OCI-LY7 (cell line): ENCODE data around the gene KIAA0586. TPM values are rescaled to one million over a fixed set of nuclear protein-coding genes. Genes with fewer than 3 reads are reported as not detected.

Source experiments
- BruUV-seq: library from RNA; stranded (reverse); fragments of 400-500 nt; replicated peaks from 2 replicates; lab custom pipeline; 2021; lab: Mats Ljungman, UMichigan
- CTCF ChIA-PET: fragments of 300-600 bp; sonication (Branson Sonifier 250); formaldehyde crosslinking; loops from one replicate; lab custom pipeline; 2022; ENCODE audit warnings: antibody characterized with exemption; ENCODE audit not compliant: unreplicated experiment; lab: Charles Lee
- POLR2A ChIA-PET: fragments of 300-600 bp; sonication (Branson Sonifier 250); formaldehyde crosslinking; loops from one replicate; lab custom pipeline; 2022; ENCODE audit warnings: antibody characterized with exemption; lab: Charles Lee
- DNase-seq: peaks from one replicate; pipeline ENCODE4 v3.0.0-alpha.2; 2015; ENCODE audit warnings: low spot score
- H2AFZ ChIP-seq: fragments of 200-600 bp; sonication (generic), shearing (Covaris generic); 2 replicates; pipeline ENCODE4 v1.6.1; 2014; ENCODE audit warnings: mild to moderate bottlenecking, antibody characterized with exemption, low read length, moderate library complexity
- H3K27ac ChIP-seq: fragments of 200-600 bp; sonication (generic); 2 replicates; pipeline ENCODE4 v1.5.1; 2014; ENCODE audit warnings: mixed run types, low read depth, mild to moderate bottlenecking, moderate library complexity, low read length, inconsistent platforms; ENCODE audit not compliant: poor library complexity, severe bottlenecking
- H3K36me3 ChIP-seq: fragments of 200-600 bp; sonication (generic); 2 replicates; pipeline ENCODE4 v1.6.1; 2014; ENCODE audit warnings: mild to moderate bottlenecking, antibody characterized with exemption, low read length, moderate library complexity, mixed read lengths; ENCODE audit not compliant: insufficient read depth
- H3K4me1 ChIP-seq: fragments of 200-600 bp; sonication (generic); 2 replicates; pipeline ENCODE4 v1.5.1; 2014; ENCODE audit warnings: mild to moderate bottlenecking, low read length; ENCODE audit not compliant: insufficient read depth, poor library complexity, severe bottlenecking
- H3K4me2 ChIP-seq: fragments of 200-600 bp; sonication (generic); 2 replicates; pipeline ENCODE4 v1.6.1; 2014; ENCODE audit warnings: mild to moderate bottlenecking, low read length
- H3K4me3 ChIP-seq: fragments of 200-600 bp; sonication (generic); 2 replicates; pipeline ENCODE4 v1.5.1; 2014; ENCODE audit warnings: mild to moderate bottlenecking, low read depth, low read length; ENCODE audit not compliant: poor library complexity, severe bottlenecking
- H3K79me2 ChIP-seq: fragments of 200-600 bp; sonication (generic); 2 replicates; pipeline ENCODE4 v1.6.1; 2016; ENCODE audit warnings: low read depth, mild to moderate bottlenecking, low read length, moderate library complexity, mixed read lengths; ENCODE audit not compliant: insufficient read depth
- H3K9me2 ChIP-seq: fragments of 200-600 bp; sonication (generic); 2 replicates; pipeline ENCODE4 v1.6.1; 2016; ENCODE audit warnings: mild to moderate bottlenecking, low read length, mixed read lengths; ENCODE audit not compliant: insufficient read depth
- H3K9me3 ChIP-seq: fragments of 200-600 bp; sonication (generic); 2 replicates; pipeline ENCODE4 v1.6.1; 2014; ENCODE audit warnings: mild to moderate bottlenecking, mixed run types, low read length, mixed read lengths
- H4K20me1 ChIP-seq: fragments of 200-600 bp; sonication (generic); 2 replicates; pipeline ENCODE4 v1.6.1; 2014; ENCODE audit warnings: mild to moderate bottlenecking, antibody characterized with exemption, low read length, moderate library complexity, mixed read lengths; ENCODE audit not compliant: insufficient read depth
- CTCF ChIP-seq: fragments of 200-600 bp; sonication (generic); conservative IDR thresholded peaks from 2 replicates; pipeline ENCODE4 v1.5.1; 2014; ENCODE audit warnings: mild to moderate bottlenecking, antibody characterized with exemption, low read length, moderate library complexity, mixed read lengths
- EZH2phosphoT487 ChIP-seq: fragments of 200-600 bp; sonication (generic); IDR thresholded peaks from 2 replicates; pipeline ENCODE4 v1.6.1; 2018; ENCODE audit warnings: low read depth, borderline replicate concordance, mild to moderate bottlenecking, mixed run types, antibody characterized with exemption, low read length, moderate library complexity, mixed read lengths
- intact Hi-C: fragments of 100-400 bp; cut with micrococcal nuclease; formaldehyde crosslinking; loops from one replicate; pipeline ENCODE4 v1.10.0; 2022; ENCODE audit not compliant: unreplicated experiment
- total RNA-seq, 2 experiments: library from RNA; depleted of rRNA in 1 of 2; stranded (reverse); fragments of >200 nt in 1 of 2; shearing (Covaris generic) in 1 of 2; gene quantifications; 2 replicates each; pipeline ENCODE4 v1.2.3, GENCODE V29; 2014 to 2022

KIAA0586 gene
- total RNA-seq, 2 experiments from 2014 or later, result 20.5 to 41.7 TPM

GRCh38 chr14:58444627-58445026 is 17.1 kb downstream of the KIAA0586 start:
- no TSS peak for BruUV-seq
- DNase-seq, result no peak
- H3K4me2 ChIP-seq, result no peak overlapping the region
- H3K4me3 ChIP-seq, result no peak overlapping the region
- no peaks in the 10 kb centered on the region for H4K20me1 ChIP-seq
- TF ChIP-seq CTCF (no peak), EZH2phosphoT487 (no peak)
- H3K27ac ChIP-seq, result no peak overlapping the region
- H3K4me1 ChIP-seq, result no peaks in the 10 kb centered on the region
- no peaks in the 10 kb centered on the region for H3K9me2 ChIP-seq
- intact Hi-C loops, result no loop called here
- ChIA-PET POLR2A (interaction anchor here (0.7 to 1.0 kb wide), 2 partner anchors 21 to 186 kb away, joined by 8 to 9 read pairs; no protein-coding TSS in a partner anchor), CTCF (no interaction called here)
- no peak overlapping the region for H2AFZ ChIP-seq
- H3K36me3 ChIP-seq, result peaks cover 83% of the 10 kb centered on the region
- no peaks in the 10 kb centered on the region for H3K9me3 ChIP-seq
- H3K79me2 ChIP-seq, result no peaks in the 10 kb centered on the region

GRCh38 chr14:58455593-58456265 is 28.2 kb downstream of the KIAA0586 start:
- Histone ChIP-seq H3K4me1 (no peaks in the 10 kb centered on the region), H3K36me3 (peaks cover 88% of the 10 kb centered on the region), H4K20me1 (no peaks in the 10 kb centered on the region), H3K79me2 (no peaks in the 10 kb centered on the region), H3K4me3 (no peak overlapping the region), H2AFZ (no peak overlapping the region), H3K27ac (no peak overlapping the region), H3K4me2 (no peak overlapping the region), H3K9me2 (no peaks in the 10 kb centered on the region), H3K9me3 (no peaks in the 10 kb centered on the region)
- POLR2A ChIA-PET, result interaction anchor here (1.0 to 1.5 kb wide), 2 partner anchors 18 to 22 kb away, joined by 3 read pairs; no protein-coding TSS in a partner anchor
- no peak for DNase-seq
- intact Hi-C loops, result no loop called here
- no TSS peak for BruUV-seq
- TF ChIP-seq EZH2phosphoT487, result no peak
- TF ChIP-seq CTCF, result no peak
- CTCF ChIA-PET, result no interaction called here

GRCh38 chr14:58460772-58461171 is 33.3 kb downstream of the KIAA0586 start:
- Histone ChIP-seq H3K79me2 (no peaks in the 10 kb centered on the region), H3K4me1 (no peaks in the 10 kb centered on the region), H3K9me3 (no peaks in the 10 kb centered on the region), H3K9me2 (no peaks in the 10 kb centered on the region), H2AFZ (no peak overlapping the region), H3K4me3 (no peak overlapping the region), H4K20me1 (no peaks in the 10 kb centered on the region), H3K36me3 (peaks cover 75% of the 10 kb centered on the region), H3K4me2 (no peak overlapping the region), H3K27ac (no peak overlapping the region)
- intact Hi-C loops, result no loop called here
- no TSS peak for BruUV-seq
- TF ChIP-seq CTCF, result no peak
- no peak for DNase-seq
- ChIA-PET CTCF (no interaction called here), POLR2A (interaction anchor here (0.7 to 1.3 kb wide), 2 partner anchors 28 to 33 kb away, joined by 3 to 4 read pairs; partner anchors contain the start of genes KIAA0586 and TIMM9)
